Measurements from ENCODE around the gene PBX1.

DNA sequence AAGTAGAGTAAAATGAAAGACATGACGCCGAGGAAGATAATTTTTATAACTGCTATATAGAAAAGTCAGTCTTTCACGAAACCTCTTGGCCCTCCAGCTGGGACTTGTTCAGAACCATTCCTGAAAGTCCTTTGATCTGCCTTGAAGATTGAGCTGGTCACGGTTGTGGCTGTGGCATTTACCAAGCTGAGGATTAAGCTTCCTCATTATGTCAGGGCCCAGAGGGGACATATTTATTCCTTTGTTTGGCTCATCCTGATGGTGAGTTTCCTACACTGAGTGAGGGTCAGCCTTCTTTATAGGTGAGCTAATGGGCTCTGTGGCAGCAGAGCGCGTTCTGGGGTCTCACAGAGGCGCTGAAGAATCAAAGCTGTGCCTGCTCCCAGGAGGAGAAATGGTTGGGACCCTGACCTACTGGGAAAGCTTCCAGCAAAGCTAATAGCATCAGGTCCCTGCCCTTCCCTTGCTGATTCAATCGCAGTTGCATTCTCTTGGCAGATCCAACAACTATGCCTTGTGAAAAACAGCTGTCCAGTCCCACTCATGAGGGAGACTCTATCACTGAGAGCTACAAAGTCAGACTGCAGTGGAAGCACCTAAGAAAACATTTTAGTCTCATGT lies 43.2 kb upstream of the PBX1 start:
- TF ChIP-seq POLR2AphosphoS5 (IDR thresholded peaks at IDR 0.05; ENCODE audit: low read depth) (no peak), NANOG (IDR thresholded peaks at IDR 0.05; ENCODE audit: borderline replicate concordance) (no peak), EZH2phosphoT487 (IDR thresholded peaks at IDR 0.05; ENCODE audit: unreplicated experiment) (no peak), EZH2 (IDR thresholded peaks at IDR 0.05; ENCODE audit: low read depth, unreplicated experiment) (no peak), CREB1 (CRISPR knock-in tag; IDR thresholded peaks at IDR 0.05; ENCODE audit: low read depth) (no peak), JUNB (IDR thresholded peaks at IDR 0.05; ENCODE audit: unreplicated experiment) (no peak), STAT1 (IDR thresholded peaks at IDR 0.05; ENCODE audit: unreplicated experiment) (no peak), ZNF114 (CRISPR knock-in tag; IDR thresholded peaks at IDR 0.05) (no peak), ZNF331 (CRISPR knock-in tag; IDR thresholded peaks at IDR 0.05; ENCODE audit: low read depth) (no peak)
- TF ChIP-seq, protein P1, sequence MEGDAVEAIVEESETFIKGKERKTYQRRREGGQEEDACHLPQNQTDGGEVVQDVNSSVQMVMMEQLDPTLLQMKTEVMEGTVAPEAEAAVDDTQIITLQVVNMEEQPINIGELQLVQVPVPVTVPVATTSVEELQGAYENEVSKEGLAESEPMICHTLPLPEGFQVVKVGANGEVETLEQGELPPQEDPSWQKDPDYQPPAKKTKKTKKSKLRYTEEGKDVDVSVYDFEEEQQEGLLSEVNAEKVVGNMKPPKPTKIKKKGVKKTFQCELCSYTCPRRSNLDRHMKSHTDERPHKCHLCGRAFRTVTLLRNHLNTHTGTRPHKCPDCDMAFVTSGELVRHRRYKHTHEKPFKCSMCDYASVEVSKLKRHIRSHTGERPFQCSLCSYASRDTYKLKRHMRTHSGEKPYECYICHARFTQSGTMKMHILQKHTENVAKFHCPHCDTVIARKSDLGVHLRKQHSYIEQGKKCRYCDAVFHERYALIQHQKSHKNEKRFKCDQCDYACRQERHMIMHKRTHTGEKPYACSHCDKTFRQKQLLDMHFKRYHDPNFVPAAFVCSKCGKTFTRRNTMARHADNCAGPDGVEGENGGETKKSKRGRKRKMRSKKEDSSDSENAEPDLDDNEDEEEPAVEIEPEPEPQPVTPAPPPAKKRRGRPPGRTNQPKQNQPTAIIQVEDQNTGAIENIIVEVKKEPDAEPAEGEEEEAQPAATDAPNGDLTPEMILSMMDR (conservative IDR thresholded peaks at IDR 0.05; ENCODE audit: low read depth in 2 of 2): no peak
- TF ChIP-seq, protein P2, sequence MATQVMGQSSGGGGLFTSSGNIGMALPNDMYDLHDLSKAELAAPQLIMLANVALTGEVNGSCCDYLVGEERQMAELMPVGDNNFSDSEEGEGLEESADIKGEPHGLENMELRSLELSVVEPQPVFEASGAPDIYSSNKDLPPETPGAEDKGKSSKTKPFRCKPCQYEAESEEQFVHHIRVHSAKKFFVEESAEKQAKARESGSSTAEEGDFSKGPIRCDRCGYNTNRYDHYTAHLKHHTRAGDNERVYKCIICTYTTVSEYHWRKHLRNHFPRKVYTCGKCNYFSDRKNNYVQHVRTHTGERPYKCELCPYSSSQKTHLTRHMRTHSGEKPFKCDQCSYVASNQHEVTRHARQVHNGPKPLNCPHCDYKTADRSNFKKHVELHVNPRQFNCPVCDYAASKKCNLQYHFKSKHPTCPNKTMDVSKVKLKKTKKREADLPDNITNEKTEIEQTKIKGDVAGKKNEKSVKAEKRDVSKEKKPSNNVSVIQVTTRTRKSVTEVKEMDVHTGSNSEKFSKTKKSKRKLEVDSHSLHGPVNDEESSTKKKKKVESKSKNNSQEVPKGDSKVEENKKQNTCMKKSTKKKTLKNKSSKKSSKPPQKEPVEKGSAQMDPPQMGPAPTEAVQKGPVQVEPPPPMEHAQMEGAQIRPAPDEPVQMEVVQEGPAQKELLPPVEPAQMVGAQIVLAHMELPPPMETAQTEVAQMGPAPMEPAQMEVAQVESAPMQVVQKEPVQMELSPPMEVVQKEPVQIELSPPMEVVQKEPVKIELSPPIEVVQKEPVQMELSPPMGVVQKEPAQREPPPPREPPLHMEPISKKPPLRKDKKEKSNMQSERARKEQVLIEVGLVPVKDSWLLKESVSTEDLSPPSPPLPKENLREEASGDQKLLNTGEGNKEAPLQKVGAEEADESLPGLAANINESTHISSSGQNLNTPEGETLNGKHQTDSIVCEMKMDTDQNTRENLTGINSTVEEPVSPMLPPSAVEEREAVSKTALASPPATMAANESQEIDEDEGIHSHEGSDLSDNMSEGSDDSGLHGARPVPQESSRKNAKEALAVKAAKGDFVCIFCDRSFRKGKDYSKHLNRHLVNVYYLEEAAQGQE (IDR thresholded peaks at IDR 0.05; ENCODE audit: unreplicated experiment): no peak
- TF ChIP-seq, protein P3, sequence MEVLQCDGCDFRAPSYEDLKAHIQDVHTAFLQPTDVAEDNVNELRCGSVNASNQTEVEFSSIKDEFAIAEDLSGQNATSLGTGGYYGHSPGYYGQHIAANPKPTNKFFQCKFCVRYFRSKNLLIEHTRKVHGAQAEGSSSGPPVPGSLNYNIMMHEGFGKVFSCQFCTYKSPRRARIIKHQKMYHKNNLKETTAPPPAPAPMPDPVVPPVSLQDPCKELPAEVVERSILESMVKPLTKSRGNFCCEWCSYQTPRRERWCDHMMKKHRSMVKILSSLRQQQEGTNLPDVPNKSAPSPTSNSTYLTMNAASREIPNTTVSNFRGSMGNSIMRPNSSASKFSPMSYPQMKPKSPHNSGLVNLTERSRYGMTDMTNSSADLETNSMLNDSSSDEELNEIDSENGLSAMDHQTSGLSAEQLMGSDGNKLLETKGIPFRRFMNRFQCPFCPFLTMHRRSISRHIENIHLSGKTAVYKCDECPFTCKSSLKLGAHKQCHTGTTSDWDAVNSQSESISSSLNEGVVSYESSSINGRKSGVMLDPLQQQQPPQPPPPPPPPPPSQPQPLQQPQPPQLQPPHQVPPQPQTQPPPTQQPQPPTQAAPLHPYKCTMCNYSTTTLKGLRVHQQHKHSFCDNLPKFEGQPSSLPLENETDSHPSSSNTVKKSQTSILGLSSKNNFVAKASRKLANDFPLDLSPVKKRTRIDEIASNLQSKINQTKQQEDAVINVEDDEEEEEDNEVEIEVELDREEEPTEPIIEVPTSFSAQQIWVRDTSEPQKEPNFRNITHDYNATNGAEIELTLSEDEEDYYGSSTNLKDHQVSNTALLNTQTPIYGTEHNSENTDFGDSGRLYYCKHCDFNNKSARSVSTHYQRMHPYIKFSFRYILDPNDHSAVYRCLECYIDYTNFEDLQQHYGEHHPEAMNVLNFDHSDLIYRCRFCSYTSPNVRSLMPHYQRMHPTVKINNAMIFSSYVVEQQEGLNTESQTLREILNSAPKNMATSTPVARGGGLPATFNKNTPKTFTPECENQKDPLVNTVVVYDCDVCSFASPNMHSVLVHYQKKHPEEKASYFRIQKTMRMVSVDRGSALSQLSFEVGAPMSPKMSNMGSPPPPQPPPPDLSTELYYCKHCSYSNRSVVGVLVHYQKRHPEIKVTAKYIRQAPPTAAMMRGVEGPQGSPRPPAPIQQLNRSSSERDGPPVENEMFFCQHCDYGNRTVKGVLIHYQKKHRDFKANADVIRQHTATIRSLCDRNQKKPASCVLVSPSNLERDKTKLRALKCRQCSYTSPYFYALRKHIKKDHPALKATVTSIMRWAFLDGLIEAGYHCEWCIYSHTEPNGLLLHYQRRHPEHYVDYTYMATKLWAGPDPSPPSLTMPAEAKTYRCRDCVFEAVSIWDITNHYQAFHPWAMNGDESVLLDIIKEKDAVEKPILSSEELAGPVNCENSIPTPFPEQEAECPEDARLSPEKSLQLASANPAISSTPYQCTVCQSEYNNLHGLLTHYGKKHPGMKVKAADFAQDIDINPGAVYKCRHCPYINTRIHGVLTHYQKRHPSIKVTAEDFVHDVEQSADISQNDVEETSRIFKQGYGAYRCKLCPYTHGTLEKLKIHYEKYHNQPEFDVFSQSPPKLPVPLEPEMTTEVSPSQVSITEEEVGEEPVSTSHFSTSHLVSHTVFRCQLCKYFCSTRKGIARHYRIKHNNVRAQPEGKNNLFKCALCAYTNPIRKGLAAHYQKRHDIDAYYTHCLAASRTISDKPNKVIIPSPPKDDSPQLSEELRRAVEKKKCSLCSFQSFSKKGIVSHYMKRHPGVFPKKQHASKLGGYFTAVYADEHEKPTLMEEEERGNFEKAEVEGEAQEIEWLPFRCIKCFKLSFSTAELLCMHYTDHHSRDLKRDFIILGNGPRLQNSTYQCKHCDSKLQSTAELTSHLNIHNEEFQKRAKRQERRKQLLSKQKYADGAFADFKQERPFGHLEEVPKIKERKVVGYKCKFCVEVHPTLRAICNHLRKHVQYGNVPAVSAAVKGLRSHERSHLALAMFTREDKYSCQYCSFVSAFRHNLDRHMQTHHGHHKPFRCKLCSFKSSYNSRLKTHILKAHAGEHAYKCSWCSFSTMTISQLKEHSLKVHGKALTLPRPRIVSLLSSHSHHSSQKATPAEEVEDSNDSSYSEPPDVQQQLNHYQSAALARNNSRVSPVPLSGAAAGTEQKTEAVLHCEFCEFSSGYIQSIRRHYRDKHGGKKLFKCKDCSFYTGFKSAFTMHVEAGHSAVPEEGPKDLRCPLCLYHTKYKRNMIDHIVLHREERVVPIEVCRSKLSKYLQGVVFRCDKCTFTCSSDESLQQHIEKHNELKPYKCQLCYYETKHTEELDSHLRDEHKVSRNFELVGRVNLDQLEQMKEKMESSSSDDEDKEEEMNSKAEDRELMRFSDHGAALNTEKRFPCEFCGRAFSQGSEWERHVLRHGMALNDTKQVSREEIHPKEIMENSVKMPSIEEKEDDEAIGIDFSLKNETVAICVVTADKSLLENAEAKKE (CRISPR knock-in tag; IDR thresholded peaks at IDR 0.05): no peak
- TF ChIP-seq, protein P4, sequence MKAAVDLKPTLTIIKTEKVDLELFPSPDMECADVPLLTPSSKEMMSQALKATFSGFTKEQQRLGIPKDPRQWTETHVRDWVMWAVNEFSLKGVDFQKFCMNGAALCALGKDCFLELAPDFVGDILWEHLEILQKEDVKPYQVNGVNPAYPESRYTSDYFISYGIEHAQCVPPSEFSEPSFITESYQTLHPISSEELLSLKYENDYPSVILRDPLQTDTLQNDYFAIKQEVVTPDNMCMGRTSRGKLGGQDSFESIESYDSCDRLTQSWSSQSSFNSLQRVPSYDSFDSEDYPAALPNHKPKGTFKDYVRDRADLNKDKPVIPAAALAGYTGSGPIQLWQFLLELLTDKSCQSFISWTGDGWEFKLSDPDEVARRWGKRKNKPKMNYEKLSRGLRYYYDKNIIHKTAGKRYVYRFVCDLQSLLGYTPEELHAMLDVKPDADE (IDR thresholded peaks at IDR 0.05): no peak

Data from GM23338 (cell line).